Liver (tissue), 9 donors: Measurements from ENCODE around the gene TLR10. TPM values are rescaled to one million over a fixed set of nuclear protein-coding genes. Genes with fewer than 3 reads are reported as not detected.

Source experiments
- DNase-seq: peaks from one replicate; pipeline ENCODE4 v3.0.0-alpha.2; 2017; ENCODE audit warnings: low spot score
- H3K27ac ChIP-seq, 2 donors: one replicate each; pipeline ENCODE4 v1.7.0; 2013; ENCODE audit warnings: inconsistent platforms in 2 of 2, low read length in 2 of 2, control low read depth in 1 of 2, low read depth in 1 of 2, mild to moderate bottlenecking in 1 of 2
- H3K27me3 ChIP-seq, 4 donors: one replicate each; pipeline versions ENCODE4 v1.6.1 to v1.7.0; 2013; ENCODE audit warnings: low read length in 3 of 4, inconsistent platforms in 1 of 4, mild to moderate bottlenecking in 1 of 4, moderate library complexity in 1 of 4; ENCODE audit not compliant: control insufficient read depth in 4 of 4, insufficient read depth in 4 of 4
- H3K36me3 ChIP-seq, 4 donors: one replicate each; pipeline versions ENCODE4 v1.6.1 to v1.7.0; 2013; ENCODE audit warnings: low read length in 3 of 4, mild to moderate bottlenecking in 3 of 4, low read depth in 1 of 4, moderate library complexity in 1 of 4; ENCODE audit not compliant: control insufficient read depth in 4 of 4, insufficient read depth in 3 of 4
- H3K4me1 ChIP-seq, 4 donors: one replicate each; pipeline versions ENCODE4 v1.6.1 to v1.7.0; 2013; ENCODE audit warnings: low read length in 3 of 4, mild to moderate bottlenecking in 3 of 4, moderate library complexity in 1 of 4; ENCODE audit not compliant: control insufficient read depth in 4 of 4, insufficient read depth in 4 of 4
- H3K4me3 ChIP-seq, 3 donors: one replicate each; pipeline versions ENCODE4 v1.6.1 to v1.7.0; 2013; ENCODE audit warnings: low read length in 3 of 3, control low read depth in 1 of 3, low read depth in 1 of 3, mild to moderate bottlenecking in 1 of 3
- H3K9ac ChIP-seq, 2 donors: one replicate each; pipeline ENCODE4 v1.7.0; 2013; ENCODE audit warnings: low read length in 2 of 2, mild to moderate bottlenecking in 2 of 2, moderate library complexity in 2 of 2, control low read depth in 1 of 2, low read depth in 1 of 2
- H3K9me3 ChIP-seq, 4 donors: one replicate each; pipeline versions ENCODE4 v1.6.1 to v1.7.0; 2013; ENCODE audit warnings: low read length in 3 of 4; ENCODE audit not compliant: control insufficient read depth in 4 of 4
- FOXA1 ChIP-seq: IDR thresholded peaks from 2 replicates; pipeline ENCODE4 v1.6.1; 2016; ENCODE audit warnings: antibody characterized with exemption
- FOXA2 ChIP-seq: IDR thresholded peaks from 2 replicates; pipeline ENCODE4 v1.6.1; 2016; ENCODE audit warnings: antibody characterized with exemption
- HNF4G ChIP-seq: IDR thresholded peaks from 2 replicates; pipeline ENCODE4 v1.6.1; 2016; ENCODE audit warnings: antibody characterized with exemption
- JUND ChIP-seq, 2 donors: IDR thresholded peaks; 2 replicates each; pipeline ENCODE4 v1.6.1; 2016; ENCODE audit warnings: antibody characterized with exemption in 2 of 2
- NR2F2 ChIP-seq: IDR thresholded peaks from 2 replicates; pipeline ENCODE4 v1.6.1; 2016; ENCODE audit warnings: antibody characterized with exemption
- RAD21 ChIP-seq, 2 donors: IDR thresholded peaks; 2 replicates each; pipeline ENCODE4 v1.6.1; 2016; ENCODE audit warnings: antibody characterized with exemption in 2 of 2, mild to moderate bottlenecking in 2 of 2
- RXRA ChIP-seq, 2 donors: IDR thresholded peaks; 2 replicates each; pipeline ENCODE4 v1.6.1; 2017 to 2018; ENCODE audit warnings: antibody characterized with exemption in 2 of 2, mild to moderate bottlenecking in 1 of 2
- SP1 ChIP-seq: IDR thresholded peaks from 2 replicates; pipeline ENCODE4 v1.6.1; 2018; ENCODE audit warnings: antibody characterized with exemption, mild to moderate bottlenecking
- TAF1 ChIP-seq: conservative IDR thresholded peaks from 2 replicates; pipeline ENCODE4 v1.6.1; 2016; ENCODE audit warnings: antibody characterized with exemption, mild to moderate bottlenecking
- YY1 ChIP-seq: IDR thresholded peaks from 2 replicates; pipeline ENCODE4 v1.6.1; 2016; ENCODE audit warnings: antibody characterized with exemption, mild to moderate bottlenecking
- WGBS: extraction: QIAGEN DNeasy Blood & Tissue Kit; methylation state at CpG from one replicate; pipeline ENCODE4 v1.1.7; 2013; 5-methylcytosine and 5-hydroxymethylcytosine counted together
- polyA plus RNA-seq, 2 donors: library from polyadenylated mRNA; stranded (reverse) in 1 of 2; unstranded in 1 of 2; fragments of 200-250 nt in 1 of 2; fragments of >200 nt in 1 of 2; fragmentation: Nextera tagmentation in 1 of 2; extraction: Ambion mirVana in 1 of 2; gene quantifications; one replicate each; pipeline versions ENCODE4 v1.2.1 to v1.2.3, GENCODE V29; 2013 to 2015
- total RNA-seq, 2 donors: library from RNA; depleted of rRNA; stranded (reverse); fragments of >200 nt; gene quantifications; one replicate each; pipeline ENCODE4 v1.2.3, GENCODE V29; 2014
- TF ChIP-seq, protein P1 (sequence below): IDR thresholded peaks from 2 replicates; pipeline ENCODE4 v1.6.1; 2016; ENCODE audit warnings: antibody characterized with exemption
- TF ChIP-seq, protein P2 (sequence below): IDR thresholded peaks from 2 replicates; pipeline ENCODE4 v1.6.1; 2016; ENCODE audit warnings: antibody characterized with exemption
- TF ChIP-seq, protein P3 (sequence below): fragments of 150-350 bp; IDR thresholded peaks from 2 replicates; pipeline ENCODE4 v1.5.1; 2017; ENCODE audit warnings: improper control_type of control experiment, low read depth, low read length; ENCODE audit not compliant: missing input control
- TF ChIP-seq, protein P4 (sequence below): IDR thresholded peaks from 2 replicates; pipeline ENCODE4 v1.6.1; 2016; ENCODE audit warnings: antibody characterized with exemption
- donor health status: healthy.
- donor health status: healthy.
- donor health status: healthy.
- donor health status: healthy.
- donor health status: healthy.

Gene TLR10
- total and polyA plus RNA-seq, 4 donors: 0.02 to 1.9 (median 0.11) TPM

- Histone ChIP-seq H3K9ac (no peak overlapping the region), H3K4me3 (no peak overlapping the region), H3K27ac (no peak overlapping the region), H3K4me1 (peaks cover 0 to 7% (median 4%) of the 10 kb centered on the region in 4 donors), H3K27me3 (no peaks in the 10 kb centered on the region), H3K36me3 (no peaks in the 10 kb centered on the region), H3K9me3 (no peaks in the 10 kb centered on the region)
- no peak for DNase-seq
- WGBS: 94% methylated on average over 2 of the region's 2 CpGs
- TF ChIP-seq, protein P1, sequence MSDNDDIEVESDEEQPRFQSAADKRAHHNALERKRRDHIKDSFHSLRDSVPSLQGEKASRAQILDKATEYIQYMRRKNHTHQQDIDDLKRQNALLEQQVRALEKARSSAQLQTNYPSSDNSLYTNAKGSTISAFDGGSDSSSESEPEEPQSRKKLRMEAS: no peak
- no peak for TF ChIP-seq SP1
- no peak for TF ChIP-seq HNF4G
- no peak for TF ChIP-seq TAF1
- TF ChIP-seq RXRA (IDR thresholded peaks at IDR 0.05): no peak
Observed at GRCh38 chr4:38734911-38735310, 47.9 kb downstream of the TLR10 start.

DNA sequence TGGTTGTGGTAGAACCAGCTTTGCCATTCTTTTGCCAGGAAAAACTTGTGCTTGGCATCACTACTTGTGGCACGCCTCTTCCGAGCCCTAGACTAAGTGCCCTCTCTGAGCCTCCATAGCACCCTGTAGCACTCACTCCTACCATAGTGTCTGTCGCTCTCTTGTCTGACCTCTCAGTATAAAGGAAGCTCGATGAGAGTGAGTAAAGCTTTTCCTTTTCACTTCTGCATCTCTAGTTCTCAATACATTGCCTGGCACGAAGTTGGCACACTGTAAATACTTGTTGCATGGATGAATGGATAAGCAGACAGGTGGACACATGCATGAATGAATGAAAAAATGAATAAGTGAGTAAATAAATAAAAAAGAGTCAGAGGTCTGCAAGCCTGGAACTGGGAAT lies 48.3 kb downstream of the TLR10 start:
- Histone ChIP-seq H3K36me3 (no peaks in the 10 kb centered on the region), H3K27me3 (no peaks in the 10 kb centered on the region), H3K27ac (no peak overlapping the region), H3K4me3 (no peak overlapping the region), H3K4me1 (peaks cover 0 to 7% (median 4%) of the 10 kb centered on the region in 4 donors), H3K9me3 (no peaks in the 10 kb centered on the region), H3K9ac (no peak overlapping the region)
- no peak for DNase-seq
- TF ChIP-seq TAF1 (no peak), JUND (IDR thresholded peaks at IDR 0.05) (no peak), HNF4G (no peak), NR2F2 (no peak), FOXA2 (no peak), RXRA (IDR thresholded peaks at IDR 0.05) (no peak), RAD21 (IDR thresholded peaks at IDR 0.05) (no peak)
- TF ChIP-seq, protein P2, sequence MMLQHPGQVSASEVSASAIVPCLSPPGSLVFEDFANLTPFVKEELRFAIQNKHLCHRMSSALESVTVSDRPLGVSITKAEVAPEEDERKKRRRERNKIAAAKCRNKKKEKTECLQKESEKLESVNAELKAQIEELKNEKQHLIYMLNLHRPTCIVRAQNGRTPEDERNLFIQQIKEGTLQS: no peak
- TF ChIP-seq, protein P3, sequence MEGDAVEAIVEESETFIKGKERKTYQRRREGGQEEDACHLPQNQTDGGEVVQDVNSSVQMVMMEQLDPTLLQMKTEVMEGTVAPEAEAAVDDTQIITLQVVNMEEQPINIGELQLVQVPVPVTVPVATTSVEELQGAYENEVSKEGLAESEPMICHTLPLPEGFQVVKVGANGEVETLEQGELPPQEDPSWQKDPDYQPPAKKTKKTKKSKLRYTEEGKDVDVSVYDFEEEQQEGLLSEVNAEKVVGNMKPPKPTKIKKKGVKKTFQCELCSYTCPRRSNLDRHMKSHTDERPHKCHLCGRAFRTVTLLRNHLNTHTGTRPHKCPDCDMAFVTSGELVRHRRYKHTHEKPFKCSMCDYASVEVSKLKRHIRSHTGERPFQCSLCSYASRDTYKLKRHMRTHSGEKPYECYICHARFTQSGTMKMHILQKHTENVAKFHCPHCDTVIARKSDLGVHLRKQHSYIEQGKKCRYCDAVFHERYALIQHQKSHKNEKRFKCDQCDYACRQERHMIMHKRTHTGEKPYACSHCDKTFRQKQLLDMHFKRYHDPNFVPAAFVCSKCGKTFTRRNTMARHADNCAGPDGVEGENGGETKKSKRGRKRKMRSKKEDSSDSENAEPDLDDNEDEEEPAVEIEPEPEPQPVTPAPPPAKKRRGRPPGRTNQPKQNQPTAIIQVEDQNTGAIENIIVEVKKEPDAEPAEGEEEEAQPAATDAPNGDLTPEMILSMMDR: no peak
- TF ChIP-seq, protein P4, sequence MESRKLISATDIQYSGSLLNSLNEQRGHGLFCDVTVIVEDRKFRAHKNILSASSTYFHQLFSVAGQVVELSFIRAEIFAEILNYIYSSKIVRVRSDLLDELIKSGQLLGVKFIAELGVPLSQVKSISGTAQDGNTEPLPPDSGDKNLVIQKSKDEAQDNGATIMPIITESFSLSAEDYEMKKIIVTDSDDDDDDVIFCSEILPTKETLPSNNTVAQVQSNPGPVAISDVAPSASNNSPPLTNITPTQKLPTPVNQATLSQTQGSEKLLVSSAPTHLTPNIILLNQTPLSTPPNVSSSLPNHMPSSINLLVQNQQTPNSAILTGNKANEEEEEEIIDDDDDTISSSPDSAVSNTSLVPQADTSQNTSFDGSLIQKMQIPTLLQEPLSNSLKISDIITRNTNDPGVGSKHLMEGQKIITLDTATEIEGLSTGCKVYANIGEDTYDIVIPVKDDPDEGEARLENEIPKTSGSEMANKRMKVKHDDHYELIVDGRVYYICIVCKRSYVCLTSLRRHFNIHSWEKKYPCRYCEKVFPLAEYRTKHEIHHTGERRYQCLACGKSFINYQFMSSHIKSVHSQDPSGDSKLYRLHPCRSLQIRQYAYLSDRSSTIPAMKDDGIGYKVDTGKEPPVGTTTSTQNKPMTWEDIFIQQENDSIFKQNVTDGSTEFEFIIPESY: no peak
- 93% methylated on average over 5 of the region's 5 CpGs for WGBS

- DNase-seq: no peak
- Histone ChIP-seq H3K27ac (no peak overlapping the region), H3K36me3 (no peaks in the 10 kb centered on the region), H3K9me3 (no peaks in the 10 kb centered on the region), H3K4me3 (no peak overlapping the region), H3K9ac (no peak overlapping the region), H3K27me3 (no peaks in the 10 kb centered on the region), H3K4me1 (peaks cover 0 to 7% (median 4%) of the 10 kb centered on the region in 4 donors)
- 95% methylated on average over 2 of the region's 2 CpGs for WGBS
- TF ChIP-seq FOXA1: no peak
- TF ChIP-seq, protein P3: no peak
- no peak for TF ChIP-seq SP1
- TF ChIP-seq HNF4G: no peak
- TF ChIP-seq, protein P1: no peak
- TF ChIP-seq YY1: no peak
- no peak for TF ChIP-seq JUND (IDR thresholded peaks at IDR 0.05)
- TF ChIP-seq, protein P2: no peak
- TF ChIP-seq, protein P4: no peak
Observed at GRCh38 chr4:38733663-38734062, 49.1 kb downstream of the TLR10 start.
